HG03442 (cell line): Measurements from ENCODE around the gene CXCL5.
"Not testable (repeated sequence)": the region's sequence is repeated elsewhere in the genome, so short reads cannot be mapped to it uniquely, and the experiment has no call there.

Experiments used
- ATAC-seq: cut with Tn5 transposase; IDR thresholded peaks from one replicate; pipeline ENCODE4 v1.9.1; 2021; ENCODE audit warnings: mild to moderate bottlenecking, moderate library complexity; ENCODE audit not compliant: unreplicated experiment

The CXCL5 gene

DNA sequence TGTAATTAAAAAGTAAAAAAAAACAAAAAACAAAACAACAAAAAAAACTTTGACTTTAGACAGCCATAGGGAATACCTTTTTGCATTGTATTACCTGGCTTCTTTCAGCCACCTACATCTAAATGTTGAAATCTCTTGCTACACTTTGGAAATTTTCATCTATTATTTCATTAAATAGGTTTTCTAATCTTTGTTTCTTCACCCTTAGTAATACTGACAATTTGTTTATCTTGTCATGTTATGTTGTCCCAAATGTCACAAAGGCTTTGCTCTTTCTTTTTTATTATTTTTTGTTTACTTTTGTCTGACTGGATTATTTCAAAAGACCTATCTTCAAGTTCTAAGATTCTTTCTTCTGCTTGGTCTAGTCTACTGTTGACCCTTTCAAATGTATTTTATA, 24.1 kb downstream of the CXCL5 start:
- no peak for ATAC-seq

GRCh38 chr4:73970945-73971344, 27.5 kb downstream of the CXCL5 start:
- no peak for ATAC-seq

- ATAC-seq, result no peak
Observed at GRCh38 chr4:73970011-73970410, 28.5 kb downstream of the CXCL5 start.

- no peak for ATAC-seq
Observed at GRCh38 chr4:73967866-73968265, 30.6 kb downstream of the CXCL5 start.

GRCh38 chr4:73964862-73965611, 33.4 kb downstream of the CXCL5 start:
- no peak for ATAC-seq

- ATAC-seq, result no peak
Observed at GRCh38 chr4:73962724-73963123, 35.8 kb downstream of the CXCL5 start.

DNA sequence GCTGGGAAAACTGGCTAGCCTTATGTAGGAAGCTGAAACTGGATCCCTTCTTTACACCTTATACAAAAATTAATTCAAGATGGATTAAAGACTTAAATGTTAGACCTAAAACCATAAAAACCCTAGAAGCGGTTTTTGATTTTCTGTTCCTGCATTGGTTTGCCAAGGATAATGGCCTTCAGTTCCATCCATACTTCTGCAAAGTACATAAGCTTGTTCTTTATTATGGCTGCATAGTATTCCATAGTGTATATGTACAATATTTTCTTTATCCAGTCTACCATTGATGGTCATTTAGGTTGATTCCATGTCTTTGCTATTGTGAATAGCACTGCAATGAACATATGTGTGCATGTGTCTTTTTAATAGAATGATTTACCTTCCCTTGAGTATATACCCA, 39.4 kb downstream of the CXCL5 start:
- ATAC-seq, result not testable (repeated sequence)

DNA sequence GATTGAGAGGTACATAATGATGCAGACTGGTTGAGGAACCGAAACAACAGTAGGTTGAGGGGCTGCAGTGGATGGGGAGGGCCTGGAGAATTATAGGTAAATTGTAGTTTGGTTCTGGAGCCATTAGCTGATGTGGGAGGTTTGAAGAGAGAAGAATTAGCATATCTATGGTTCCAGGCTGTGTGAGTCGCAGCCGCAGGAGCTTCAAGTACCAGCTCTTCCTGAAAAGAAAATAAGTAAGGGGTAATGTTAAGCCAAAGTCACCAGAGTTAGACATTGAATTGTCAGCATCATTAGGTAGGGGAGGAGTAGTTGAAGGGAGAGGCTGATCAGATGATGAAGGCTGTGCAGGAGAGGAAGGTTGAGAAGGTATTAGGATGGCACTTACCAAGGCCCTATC, 46.1 kb downstream of the CXCL5 start:
- ATAC-seq, result no peak

GRCh38 chr4:73950376-73950920, 48.0 kb downstream of the CXCL5 start:
- not testable (repeated sequence) for ATAC-seq

DNA sequence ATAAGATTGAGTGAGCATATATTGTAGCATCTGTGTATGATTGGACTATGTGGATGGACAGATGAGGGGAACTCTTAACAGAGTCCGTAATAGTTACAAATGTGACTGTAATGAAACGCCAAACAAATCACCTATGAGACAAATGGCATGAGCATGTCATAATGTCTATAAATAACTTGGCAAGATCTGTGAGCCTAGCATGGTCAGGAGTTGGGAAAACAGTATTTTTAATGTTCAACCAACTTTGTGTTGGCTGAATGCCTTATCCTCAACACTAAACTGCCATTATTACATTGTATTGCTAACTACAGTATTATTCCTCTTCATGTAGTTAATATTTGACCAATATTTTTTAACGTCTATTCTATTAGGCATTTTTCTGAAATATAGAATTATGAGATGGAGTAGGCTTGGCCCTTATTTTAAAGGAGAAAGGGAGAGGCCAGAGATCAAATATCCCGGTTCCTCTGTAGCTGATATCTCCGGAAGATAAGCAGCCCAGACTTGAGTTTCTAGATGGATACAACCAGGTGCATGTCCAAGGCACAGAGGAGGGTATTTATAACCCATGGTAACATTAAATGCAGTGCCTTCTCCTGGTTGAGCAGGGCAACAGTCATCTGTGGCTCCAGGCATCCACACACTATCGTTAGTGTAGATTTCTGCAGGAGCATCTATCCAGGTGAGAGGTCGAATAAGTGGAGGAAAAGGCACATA, 49.3 kb downstream of the CXCL5 start:
- no peak for ATAC-seq

GRCh38 chr4:73948291-73948690, 50.2 kb downstream of the CXCL5 start:
- no peak for ATAC-seq

GRCh38 chr4:73947239-73947985, 51.1 kb downstream of the CXCL5 start:
- no peak for ATAC-seq

DNA sequence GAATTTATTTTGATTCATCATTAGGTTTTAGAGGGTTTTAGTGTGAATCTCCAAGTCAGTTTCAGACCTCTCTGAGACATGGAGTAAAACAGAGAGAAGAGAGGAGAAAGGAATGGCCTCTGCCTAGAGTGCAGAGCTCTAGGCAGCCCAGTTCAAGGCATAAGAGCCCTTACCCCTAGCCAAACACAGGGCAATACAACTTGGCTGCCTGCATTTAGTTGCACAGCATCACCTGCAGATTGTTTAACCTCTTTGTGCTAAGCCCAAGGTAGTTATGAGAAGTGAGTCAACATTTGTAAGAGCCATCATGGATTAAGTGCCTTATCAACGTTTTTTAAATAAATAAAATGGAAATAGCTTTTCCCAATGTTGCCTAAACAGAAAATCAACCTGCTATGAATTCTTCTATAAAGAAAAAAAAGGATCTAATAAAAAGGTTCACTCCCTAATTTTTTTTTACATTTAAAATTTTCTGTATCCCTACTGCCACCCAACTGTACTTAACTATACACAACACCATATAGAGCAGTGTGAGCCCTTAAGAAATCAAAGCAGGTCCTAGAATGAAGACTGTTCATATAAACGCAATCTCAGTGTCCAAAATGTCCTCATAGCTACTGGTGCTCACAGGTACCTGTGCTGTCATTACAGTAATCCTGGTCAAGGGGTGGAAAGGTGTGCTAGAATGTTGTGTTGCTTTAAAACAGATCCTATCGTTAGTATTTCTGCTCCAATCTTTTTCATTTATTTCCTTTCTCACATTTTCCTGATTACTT, 52.6 kb downstream of the CXCL5 start:
- no peak for ATAC-seq
